ENCODE data around the gene IFNA7.
"Not testable (repeated sequence)": the region's sequence is repeated elsewhere in the genome, so short reads cannot be mapped to it uniquely, and the experiment has no call there.

IFNA7 gene

GRCh38 chr9:21174671-21175070, 27.3 kb downstream of the IFNA7 start:
- Histone ChIP-seq H2BK12ac (ENCODE audit: low read length) (no peak overlapping the region), H3K79me2 (ENCODE audit: control insufficient read depth, insufficient read depth, low read length, poor library complexity) (no peaks in the 10 kb centered on the region), H3K18ac (ENCODE audit: low read length) (no peak overlapping the region), H3K9me3 (ENCODE audit: insufficient read depth, low read depth, low read length) (no peaks in the 10 kb centered on the region), H3K23ac (ENCODE audit: low read length) (no peak overlapping the region), H3K4me1 (ENCODE audit: control insufficient read depth in 1 of 2, insufficient read depth in 2 of 2, low read length in 2 of 2) (no peaks in the 10 kb centered on the region), H4K12ac (ENCODE audit: low read depth, low read length) (no peak overlapping the region), H3K79me1 (ENCODE audit: low read length) (no peaks in the 10 kb centered on the region), H3K27me3 (ENCODE audit: insufficient read depth, low read length) (no peaks in the 10 kb centered on the region), H3K4ac (ENCODE audit: low read depth, low read length) (no peak overlapping the region), H3K36me3 (ENCODE audit: control insufficient read depth in 1 of 2, insufficient read depth in 2 of 2, low read length in 2 of 2) (no peaks in the 10 kb centered on the region), H4K91ac (ENCODE audit: low read depth, low read length) (no peak overlapping the region), H3K27ac (ENCODE audit: low read depth, low read length) (no peak overlapping the region), H3K4me3 (ENCODE audit: low read depth, low read length) (no peak overlapping the region), H3K4me2 (ENCODE audit: low read length) (no peak overlapping the region), H2AK5ac (ENCODE audit: low read length) (no peak overlapping the region), H2BK120ac (ENCODE audit: insufficient read depth, low read length, poor library complexity) (no peak overlapping the region), H3K9ac (ENCODE audit: low read length) (no peak overlapping the region), H4K8ac (ENCODE audit: low read depth, low read length) (no peak overlapping the region), H3K14ac (ENCODE audit: low read length) (no peak overlapping the region), H2AFZ (ENCODE audit: insufficient read depth, low read length, poor library complexity) (no peak overlapping the region), H2BK5ac (ENCODE audit: low read depth, low read length, poor library complexity) (no peak overlapping the region)
- no peak for DNase-seq
- no CpG with 5 or more reads among the region's 2 CpGs for WGBS (ENCODE audit: extremely low coverage, insufficient coverage, insufficient read length)

- no CpG with 5 or more reads among the region's 3 CpGs for WGBS (ENCODE audit: extremely low coverage, insufficient coverage, insufficient read length)
- Histone ChIP-seq H3K4ac (ENCODE audit: low read depth, low read length) (no peak overlapping the region), H3K79me2 (ENCODE audit: control insufficient read depth, insufficient read depth, low read length, poor library complexity) (no peaks in the 10 kb centered on the region), H3K14ac (ENCODE audit: low read length) (no peak overlapping the region), H3K9me3 (ENCODE audit: insufficient read depth, low read depth, low read length) (no peaks in the 10 kb centered on the region), H2AFZ (ENCODE audit: insufficient read depth, low read length, poor library complexity) (no peak overlapping the region), H4K8ac (ENCODE audit: low read depth, low read length) (no peak overlapping the region), H2BK120ac (ENCODE audit: insufficient read depth, low read length, poor library complexity) (no peak overlapping the region), H3K27me3 (ENCODE audit: insufficient read depth, low read length) (no peaks in the 10 kb centered on the region), H4K12ac (ENCODE audit: low read depth, low read length) (no peak overlapping the region), H3K4me3 (ENCODE audit: low read depth, low read length) (no peak overlapping the region), H2BK5ac (ENCODE audit: low read depth, low read length, poor library complexity) (no peak overlapping the region), H3K4me1 (ENCODE audit: control insufficient read depth in 1 of 2, insufficient read depth in 2 of 2, low read length in 2 of 2) (no peaks in the 10 kb centered on the region), H3K18ac (ENCODE audit: low read length) (no peak overlapping the region), H4K91ac (ENCODE audit: low read depth, low read length) (no peak overlapping the region), H3K27ac (ENCODE audit: low read depth, low read length) (no peak overlapping the region), H2BK12ac (ENCODE audit: low read length) (no peak overlapping the region), H3K9ac (ENCODE audit: low read length) (no peak overlapping the region), H3K4me2 (ENCODE audit: low read length) (no peak overlapping the region), H2AK5ac (ENCODE audit: low read length) (no peak overlapping the region), H3K23ac (ENCODE audit: low read length) (no peak overlapping the region), H3K79me1 (ENCODE audit: low read length) (no peaks in the 10 kb centered on the region), H3K36me3 (ENCODE audit: control insufficient read depth in 1 of 2, insufficient read depth in 2 of 2, low read length in 2 of 2) (no peaks in the 10 kb centered on the region)
- peak; percentile 60 to 85 for DNase-seq
Measured at GRCh38 chr9:21172156-21172555, 29.8 kb downstream of the IFNA7 start.

GRCh38 chr9:21171351-21171750, 30.7 kb downstream of the IFNA7 start:
- Histone ChIP-seq H3K27me3 (ENCODE audit: insufficient read depth, low read length) (no peaks in the 10 kb centered on the region), H2BK12ac (ENCODE audit: low read length) (no peak overlapping the region), H3K23ac (ENCODE audit: low read length) (no peak overlapping the region), H3K79me1 (ENCODE audit: low read length) (no peaks in the 10 kb centered on the region), H3K36me3 (ENCODE audit: control insufficient read depth in 1 of 2, insufficient read depth in 2 of 2, low read length in 2 of 2) (no peaks in the 10 kb centered on the region), H3K4ac (ENCODE audit: low read depth, low read length) (no peak overlapping the region), H3K18ac (ENCODE audit: low read length) (no peak overlapping the region), H3K9ac (ENCODE audit: low read length) (no peak overlapping the region), H2BK5ac (ENCODE audit: low read depth, low read length, poor library complexity) (no peak overlapping the region), H3K9me3 (ENCODE audit: insufficient read depth, low read depth, low read length) (no peaks in the 10 kb centered on the region), H2AFZ (ENCODE audit: insufficient read depth, low read length, poor library complexity) (no peak overlapping the region), H4K91ac (ENCODE audit: low read depth, low read length) (no peak overlapping the region), H3K4me2 (ENCODE audit: low read length) (no peak overlapping the region), H3K4me1 (ENCODE audit: control insufficient read depth in 1 of 2, insufficient read depth in 2 of 2, low read length in 2 of 2) (no peaks in the 10 kb centered on the region), H3K27ac (ENCODE audit: low read depth, low read length) (no peak overlapping the region), H3K79me2 (ENCODE audit: control insufficient read depth, insufficient read depth, low read length, poor library complexity) (no peaks in the 10 kb centered on the region), H4K12ac (ENCODE audit: low read depth, low read length) (no peak overlapping the region), H3K14ac (ENCODE audit: low read length) (no peak overlapping the region), H2BK120ac (ENCODE audit: insufficient read depth, low read length, poor library complexity) (no peak overlapping the region), H2AK5ac (ENCODE audit: low read length) (no peak overlapping the region), H4K8ac (ENCODE audit: low read depth, low read length) (no peak overlapping the region), H3K4me3 (ENCODE audit: low read depth, low read length) (no peak overlapping the region)
- no CpG with 5 or more reads among the region's 1 CpG for WGBS (ENCODE audit: extremely low coverage, insufficient coverage, insufficient read length)
- peak; percentile 26 to 90 for DNase-seq

- not testable (repeated sequence) for H3K23ac ChIP-seq (ENCODE audit: low read length); H3K79me2 ChIP-seq (ENCODE audit: control insufficient read depth, insufficient read depth, low read length, poor library complexity); H2BK12ac ChIP-seq (ENCODE audit: low read length); H3K27me3 ChIP-seq (ENCODE audit: insufficient read depth, low read length); H3K18ac ChIP-seq (ENCODE audit: low read length); H3K27ac ChIP-seq (ENCODE audit: low read depth, low read length); H3K4me1 ChIP-seq (ENCODE audit: control insufficient read depth in 1 of 2, insufficient read depth in 2 of 2, low read length in 2 of 2); H3K4ac ChIP-seq (ENCODE audit: low read depth, low read length); H3K9me3 ChIP-seq (ENCODE audit: insufficient read depth, low read depth, low read length); H4K91ac ChIP-seq (ENCODE audit: low read depth, low read length); H4K8ac ChIP-seq (ENCODE audit: low read depth, low read length); H2BK120ac ChIP-seq (ENCODE audit: insufficient read depth, low read length, poor library complexity); DNase-seq; H3K4me3 ChIP-seq (ENCODE audit: low read depth, low read length); H3K4me2 ChIP-seq (ENCODE audit: low read length); H4K12ac ChIP-seq (ENCODE audit: low read depth, low read length); H3K14ac ChIP-seq (ENCODE audit: low read length); H3K9ac ChIP-seq (ENCODE audit: low read length); H3K79me1 ChIP-seq (ENCODE audit: low read length); H2BK5ac ChIP-seq (ENCODE audit: low read depth, low read length, poor library complexity); H2AFZ ChIP-seq (ENCODE audit: insufficient read depth, low read length, poor library complexity); H3K36me3 ChIP-seq (ENCODE audit: control insufficient read depth in 1 of 2, insufficient read depth in 2 of 2, low read length in 2 of 2); H2AK5ac ChIP-seq (ENCODE audit: low read length)
- WGBS (ENCODE audit: extremely low coverage, insufficient coverage, insufficient read length): no CpG with 5 or more reads among the region's 2 CpGs
Measured at GRCh38 chr9:21166560-21166959, 35.4 kb downstream of the IFNA7 start, which contains the start of gene IFNA21. IFNA21 (minus strand) TSS chr9:21166660; CDS start chr9:21166612, 48 bp downstream.
